OCI-LY3 (cell line): ENCODE data around the gene SFXN5.

Experiments
- H2AFZ ChIP-seq: fragments of 200-600, 300-600 bp; shearing (Covaris generic); 2 replicates; pipeline ENCODE4 v1.6.0; 2014; ENCODE audit warnings: antibody characterized with exemption, low read depth, low read length
- H3K27ac ChIP-seq: fragments of 200-600, 300-600 bp; sonication (generic); 2 replicates; pipeline ENCODE4 v1.5.1; 2014; ENCODE audit warnings: mild to moderate bottlenecking, low read length, moderate library complexity, mixed read lengths
- H3K27me3 ChIP-seq: fragments of 200-600, 300-600 bp; sonication (generic); 2 replicates; pipeline ENCODE4 v1.6.1; 2014; ENCODE audit warnings: low read depth, low read length, mixed read lengths
- H3K36me3 ChIP-seq: fragments of 200-600, 300-600 bp; sonication (generic); replicated peaks from 2 replicates; pipeline ENCODE3; 2014; ENCODE audit warnings: low read depth, low read length, mixed read lengths
- H3K4me1 ChIP-seq: fragments of 300-600, 200-600 bp; sonication (generic); 2 replicates; pipeline ENCODE4 v1.6.1; 2014; ENCODE audit warnings: low read length, mixed read lengths
- H3K4me2 ChIP-seq: fragments of 200-600, 300-600 bp; sonication (generic); 2 replicates; pipeline ENCODE4 v1.6.1; 2014; ENCODE audit warnings: low read length, mixed read lengths
- H3K4me3 ChIP-seq: fragments of 300-600, 200-600 bp; sonication (generic); 2 replicates; pipeline ENCODE4 v1.5.1; 2014; ENCODE audit warnings: antibody characterized with exemption, mild to moderate bottlenecking, low read length, moderate library complexity
- H3K79me2 ChIP-seq: fragments of 300-600, 200-600 bp; shearing (Covaris generic); 2 replicates; pipeline ENCODE4 v1.6.1; 2014; ENCODE audit warnings: mild to moderate bottlenecking, low read length, mixed read lengths
- H3K9ac ChIP-seq: fragments of 300-600, 200-600 bp; shearing (Covaris generic); 2 replicates; pipeline ENCODE4 v1.6.0; 2014; ENCODE audit warnings: mild to moderate bottlenecking, low read length, moderate library complexity
- H3K9me3 ChIP-seq: fragments of 200-600, 300-600 bp; shearing (Covaris generic); 2 replicates; pipeline ENCODE4 v1.6.1; 2014; ENCODE audit warnings: low read length, mixed read lengths; ENCODE audit not compliant: insufficient read depth
- H4K20me1 ChIP-seq: fragments of 200-600, 300-600 bp; sonication (generic); 2 replicates; pipeline ENCODE4 v1.6.1; 2016; ENCODE audit warnings: low read length, mixed read lengths; ENCODE audit not compliant: insufficient read depth
- EZH2phosphoT487 ChIP-seq: fragments of 200-600 bp; shearing (Covaris generic); IDR thresholded peaks from 2 replicates; pipeline ENCODE4 v1.6.1; 2018; ENCODE audit warnings: antibody characterized with exemption, mixed run types, low read depth
- TF ChIP-seq, protein P1 (sequence below): fragments of 200-600, 300-600 bp; sonication (generic); IDR thresholded peaks from 2 replicates; pipeline ENCODE4 v1.5.1; 2014; ENCODE audit warnings: antibody characterized with exemption, low read length, low read depth

SFXN5 gene

DNA sequence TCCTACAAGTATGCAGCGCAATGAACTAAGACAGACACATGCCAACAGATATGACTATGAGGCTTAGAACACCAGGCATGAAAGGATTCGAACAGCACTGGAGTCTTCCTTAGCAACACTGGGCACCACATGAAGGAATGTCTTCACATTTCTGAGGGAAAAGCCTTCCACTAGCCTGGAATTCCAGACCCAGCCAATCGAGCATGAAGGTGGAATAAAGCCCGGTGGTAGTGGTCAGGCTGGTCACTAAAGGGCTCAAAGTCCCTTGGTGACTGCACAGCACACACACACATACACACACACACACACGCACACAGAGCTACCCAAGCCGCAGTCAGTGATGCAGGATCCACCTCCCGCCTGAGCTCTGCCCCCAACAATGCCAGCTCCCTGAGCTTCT, 19.7 kb upstream of the SFXN5 start:
- TF ChIP-seq, protein P1, sequence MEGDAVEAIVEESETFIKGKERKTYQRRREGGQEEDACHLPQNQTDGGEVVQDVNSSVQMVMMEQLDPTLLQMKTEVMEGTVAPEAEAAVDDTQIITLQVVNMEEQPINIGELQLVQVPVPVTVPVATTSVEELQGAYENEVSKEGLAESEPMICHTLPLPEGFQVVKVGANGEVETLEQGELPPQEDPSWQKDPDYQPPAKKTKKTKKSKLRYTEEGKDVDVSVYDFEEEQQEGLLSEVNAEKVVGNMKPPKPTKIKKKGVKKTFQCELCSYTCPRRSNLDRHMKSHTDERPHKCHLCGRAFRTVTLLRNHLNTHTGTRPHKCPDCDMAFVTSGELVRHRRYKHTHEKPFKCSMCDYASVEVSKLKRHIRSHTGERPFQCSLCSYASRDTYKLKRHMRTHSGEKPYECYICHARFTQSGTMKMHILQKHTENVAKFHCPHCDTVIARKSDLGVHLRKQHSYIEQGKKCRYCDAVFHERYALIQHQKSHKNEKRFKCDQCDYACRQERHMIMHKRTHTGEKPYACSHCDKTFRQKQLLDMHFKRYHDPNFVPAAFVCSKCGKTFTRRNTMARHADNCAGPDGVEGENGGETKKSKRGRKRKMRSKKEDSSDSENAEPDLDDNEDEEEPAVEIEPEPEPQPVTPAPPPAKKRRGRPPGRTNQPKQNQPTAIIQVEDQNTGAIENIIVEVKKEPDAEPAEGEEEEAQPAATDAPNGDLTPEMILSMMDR, result no peak
- TF ChIP-seq EZH2phosphoT487, result no peak
- Histone ChIP-seq H3K79me2 (no peaks in the 10 kb centered on the region), H3K27ac (no peak overlapping the region)

DNA sequence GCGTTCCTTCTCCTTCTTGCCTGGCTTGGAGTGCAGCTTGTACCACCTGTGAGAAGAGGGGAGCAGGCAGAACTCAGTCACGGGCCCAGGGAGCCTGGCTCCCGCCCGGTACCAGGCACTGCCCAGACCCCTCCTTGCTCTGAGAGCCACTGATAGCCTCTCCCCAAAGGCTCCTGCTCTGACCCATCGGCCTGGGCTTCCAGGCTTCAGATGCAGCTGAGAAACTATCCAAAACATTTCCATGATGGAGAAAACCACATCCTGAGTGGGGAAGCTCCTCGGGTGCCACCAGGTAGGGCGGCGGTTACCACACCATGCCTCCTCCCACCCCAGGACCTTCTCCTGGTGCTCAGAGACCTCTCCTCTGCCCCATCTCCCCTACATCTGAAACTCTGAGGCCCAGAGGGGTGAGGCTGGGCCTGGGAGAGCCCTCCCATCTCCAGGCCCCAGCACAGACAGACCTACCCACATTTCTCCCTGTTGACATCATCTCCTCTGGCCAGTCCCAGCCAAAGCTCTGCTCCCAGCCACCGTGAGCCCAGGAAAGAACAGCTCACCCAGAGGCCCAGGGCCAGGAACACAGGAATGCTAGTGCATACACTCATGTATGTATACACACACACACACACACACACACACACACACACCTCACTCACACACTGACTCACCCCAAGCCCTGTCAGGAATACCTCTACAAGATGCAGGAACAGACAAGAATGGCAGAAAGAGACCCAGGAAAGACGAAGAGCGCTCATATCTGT, 17.9 kb upstream of the SFXN5 start:
- Histone ChIP-seq H3K4me3 (no peak overlapping the region), H3K9ac (no peak overlapping the region), H3K4me1 (peaks cover 6% of the 10 kb centered on the region), H3K4me2 (no peak overlapping the region), H3K36me3 (no peaks in the 10 kb centered on the region), H2AFZ (no peak overlapping the region), H4K20me1 (no peaks in the 10 kb centered on the region), H3K9me3 (no peaks in the 10 kb centered on the region), H3K27me3 (no peaks in the 10 kb centered on the region), H3K79me2 (no peaks in the 10 kb centered on the region), H3K27ac (no peak overlapping the region)
- no peak for TF ChIP-seq EZH2phosphoT487
- TF ChIP-seq, protein P1, result no peak

More for the DNA sequence above, 19.7 kb upstream of the SFXN5 start:
- Histone ChIP-seq H2AFZ (no peak overlapping the region), H3K4me1 (peaks cover 6% of the 10 kb centered on the region; the same call in 1 of the 2 replicates), H4K20me1 (no peaks in the 10 kb centered on the region), H3K36me3 (no peaks in the 10 kb centered on the region), H3K4me2 (no peak overlapping the region), H3K27me3 (no peaks in the 10 kb centered on the region), H3K9ac (no peak overlapping the region), H3K4me3 (no peak overlapping the region), H3K9me3 (no peaks in the 10 kb centered on the region)

DNA sequence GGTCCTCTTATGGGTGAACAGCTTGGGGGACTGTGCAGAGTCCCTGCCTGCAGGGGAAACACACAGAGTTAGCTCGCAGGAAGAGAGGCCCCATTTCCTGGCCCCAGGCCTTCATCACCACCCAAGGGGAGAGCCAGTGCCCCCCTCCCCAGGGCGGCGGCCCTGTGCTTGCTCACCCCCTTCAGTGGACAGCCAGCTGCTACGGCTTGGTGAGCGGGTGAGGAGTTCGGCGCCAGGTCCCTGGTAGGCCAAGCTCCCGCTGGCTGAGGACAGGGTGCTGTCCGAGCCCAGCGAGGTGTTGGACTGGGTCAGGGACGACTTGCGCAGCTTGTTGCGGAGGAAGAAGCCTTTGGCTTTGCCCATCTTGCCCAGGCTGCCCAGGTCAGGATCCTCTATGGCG, 17.2 kb upstream of the SFXN5 start:
- Histone ChIP-seq H2AFZ (no peak overlapping the region), H3K9me3 (no peaks in the 10 kb centered on the region), H3K9ac (no peak overlapping the region), H4K20me1 (no peaks in the 10 kb centered on the region), H3K4me3 (no peak overlapping the region), H3K4me2 (no peak overlapping the region), H3K36me3 (no peaks in the 10 kb centered on the region), H3K27ac (no peak overlapping the region), H3K79me2 (no peaks in the 10 kb centered on the region), H3K27me3 (no peaks in the 10 kb centered on the region), H3K4me1 (peaks cover 6% of the 10 kb centered on the region)
- no peak for TF ChIP-seq EZH2phosphoT487
- TF ChIP-seq, protein P1, result no peak

DNA sequence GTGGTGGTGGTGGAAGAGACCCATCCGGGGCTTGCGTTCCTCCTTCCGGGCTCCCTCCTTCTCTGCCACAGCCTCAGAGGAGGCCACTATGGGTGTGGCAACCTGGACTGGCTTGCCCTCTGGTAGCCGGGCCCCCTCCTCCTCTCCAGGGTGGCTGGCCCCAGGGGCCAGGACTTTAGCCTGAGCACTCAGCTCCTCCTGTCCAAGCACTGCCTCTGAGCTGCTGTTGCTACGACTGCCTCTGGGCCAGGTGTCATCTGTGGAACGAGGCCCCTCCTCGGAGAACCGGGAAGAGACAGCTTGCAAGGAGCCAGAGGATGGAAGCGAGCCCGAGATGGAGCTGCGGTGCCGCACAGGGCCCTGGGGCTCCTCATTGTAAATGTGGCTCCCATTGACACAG, 16.7 kb upstream of the SFXN5 start:
- Histone ChIP-seq H3K4me1 (peaks cover 6% of the 10 kb centered on the region), H4K20me1 (no peaks in the 10 kb centered on the region), H3K4me3 (no peak overlapping the region), H3K27me3 (no peaks in the 10 kb centered on the region), H3K9me3 (no peaks in the 10 kb centered on the region), H3K27ac (no peak overlapping the region), H2AFZ (no peak overlapping the region), H3K36me3 (no peaks in the 10 kb centered on the region), H3K79me2 (no peaks in the 10 kb centered on the region), H3K4me2 (no peak overlapping the region), H3K9ac (no peak overlapping the region)
- TF ChIP-seq EZH2phosphoT487, result no peak
- TF ChIP-seq, protein P1, result no peak
